Effector CD8-positive, alpha-beta T cell (primary cell): Measurements from ENCODE around the gene TEKT4.
"Not testable (repeated sequence)": the region's sequence is repeated elsewhere in the genome, so short reads cannot be mapped to it uniquely, and the experiment has no call there.

Experiments used
- DNase-seq: peaks from one replicate; lab custom pipeline; 2025; lab: John Stamatoyannopoulos, UW

TEKT4 gene

DNA sequence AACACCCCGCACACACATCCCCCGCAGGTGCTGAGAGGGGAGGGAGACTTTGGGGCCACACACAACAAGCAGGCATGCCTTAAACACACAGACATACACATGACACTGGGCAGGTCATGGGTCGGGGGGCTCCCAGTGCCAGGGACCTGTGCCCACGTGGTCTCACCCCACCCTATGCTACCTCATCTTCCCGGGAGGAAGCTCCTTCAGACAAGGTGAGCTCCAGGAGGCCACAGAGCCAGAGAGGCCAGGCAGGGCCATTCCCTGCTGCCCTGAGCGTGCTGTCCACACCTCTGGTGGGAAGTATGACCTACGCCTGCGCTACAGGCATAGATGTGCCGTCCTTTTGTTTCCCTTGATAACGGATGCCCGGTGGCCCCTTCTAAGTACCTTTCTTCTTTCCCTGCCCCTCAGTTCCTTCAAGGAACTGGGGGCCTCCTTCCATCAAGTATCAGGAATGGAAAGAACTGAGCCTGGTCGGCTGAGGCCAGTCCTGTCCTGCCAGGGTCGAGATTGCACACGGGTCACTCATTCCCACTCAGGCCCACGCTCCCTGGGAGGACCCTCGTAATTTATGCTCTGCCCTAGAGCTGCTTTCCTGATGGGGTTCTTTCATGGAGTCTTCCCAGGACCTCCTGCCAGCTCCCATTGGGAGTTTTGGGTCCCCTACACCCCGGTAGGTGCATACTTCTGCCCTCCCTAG is 4.7 kb downstream of the TEKT4 start:
- no peak for DNase-seq

DNA sequence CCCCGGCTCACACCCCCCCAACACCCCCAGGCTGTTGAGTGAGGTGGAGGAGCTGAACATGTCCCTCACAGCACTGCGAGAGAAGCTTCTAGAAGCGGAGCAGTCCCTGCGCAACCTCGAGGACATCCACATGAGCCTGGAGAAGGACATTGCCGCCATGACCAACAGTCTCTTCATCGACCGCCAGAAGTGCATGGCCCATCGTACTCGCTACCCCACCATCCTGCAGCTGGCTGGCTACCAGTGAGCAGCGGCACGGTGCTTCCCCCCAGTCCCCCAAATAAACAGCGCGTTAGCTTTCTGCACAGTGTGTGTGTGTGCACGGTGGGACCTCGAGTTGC is 5.3 kb downstream of the TEKT4 start:
- no peak for DNase-seq

DNA sequence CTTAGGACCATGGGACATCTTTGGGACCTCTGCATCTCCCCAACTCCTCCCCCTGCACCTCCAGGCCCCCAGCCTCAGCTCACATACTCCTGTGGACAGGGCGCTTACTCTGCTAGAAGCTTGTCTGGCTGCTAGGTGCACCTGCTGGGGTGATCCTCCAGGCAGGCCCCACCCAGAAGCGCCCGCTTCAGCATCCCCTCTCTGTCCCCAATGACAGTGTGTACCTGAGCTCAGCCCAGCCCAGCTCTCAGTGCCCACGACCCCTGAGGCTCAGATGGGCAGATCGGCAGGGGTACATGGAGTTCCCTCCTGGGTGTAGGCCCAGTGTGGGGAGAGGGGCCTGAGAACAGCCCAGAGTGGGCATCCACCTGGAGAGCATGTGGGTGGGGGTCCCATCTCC is 5.9 kb downstream of the TEKT4 start:
- no peak for DNase-seq

DNA sequence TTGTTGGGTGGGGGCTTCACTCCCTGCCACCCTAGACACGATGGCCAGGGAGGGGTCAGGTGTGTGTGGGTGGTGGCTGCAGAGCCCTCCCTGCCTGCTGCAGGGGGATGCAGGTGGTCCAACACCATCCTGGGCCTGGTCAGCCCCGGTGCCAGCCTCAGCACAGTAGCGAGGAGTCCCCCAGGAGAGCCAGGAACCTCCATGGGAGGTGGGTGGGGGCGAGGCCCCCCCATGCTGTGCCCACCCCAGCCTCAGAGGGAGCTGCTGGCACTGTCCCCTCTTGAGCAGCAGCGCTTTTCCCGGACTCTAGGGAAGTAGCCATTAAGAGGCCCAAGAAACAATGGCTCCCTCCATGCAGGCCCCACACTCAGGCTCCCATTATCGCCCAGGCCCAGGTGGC is 7.3 kb downstream of the TEKT4 start:
- not testable (repeated sequence) for DNase-seq

DNA sequence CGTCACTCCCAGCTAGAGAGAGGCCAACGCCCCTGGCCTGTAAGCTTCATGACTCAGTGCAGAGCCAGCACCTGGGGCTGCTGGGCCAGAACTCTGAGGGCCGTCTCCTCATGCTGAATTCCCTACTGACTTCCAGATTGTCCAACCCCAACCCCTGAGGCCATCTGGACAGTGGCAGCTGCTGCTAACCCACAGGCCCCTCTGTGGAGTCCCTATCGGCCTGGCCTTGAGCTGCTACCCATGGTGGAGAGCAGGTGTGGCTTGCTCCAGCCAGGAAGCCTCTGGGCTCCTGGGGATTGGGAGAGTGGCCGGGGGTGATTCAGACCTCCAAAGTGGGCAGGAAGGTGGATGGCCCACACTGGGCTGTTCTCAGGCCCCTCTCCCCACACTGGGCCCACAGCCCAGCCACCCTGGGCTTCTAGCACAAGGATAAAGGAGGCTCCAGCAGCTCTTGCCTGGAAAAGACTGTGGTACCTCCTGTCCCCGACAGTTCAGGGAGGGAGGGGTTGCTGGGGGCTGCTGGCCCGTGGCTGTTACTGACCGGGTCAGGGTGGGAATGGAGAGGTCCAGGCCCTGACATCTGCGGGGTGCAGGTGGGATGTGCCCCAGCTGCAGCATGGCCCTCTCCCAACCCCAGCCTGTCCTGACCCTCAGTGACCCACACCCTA is 8.2 kb downstream of the TEKT4 start:
- no peak for DNase-seq

DNA sequence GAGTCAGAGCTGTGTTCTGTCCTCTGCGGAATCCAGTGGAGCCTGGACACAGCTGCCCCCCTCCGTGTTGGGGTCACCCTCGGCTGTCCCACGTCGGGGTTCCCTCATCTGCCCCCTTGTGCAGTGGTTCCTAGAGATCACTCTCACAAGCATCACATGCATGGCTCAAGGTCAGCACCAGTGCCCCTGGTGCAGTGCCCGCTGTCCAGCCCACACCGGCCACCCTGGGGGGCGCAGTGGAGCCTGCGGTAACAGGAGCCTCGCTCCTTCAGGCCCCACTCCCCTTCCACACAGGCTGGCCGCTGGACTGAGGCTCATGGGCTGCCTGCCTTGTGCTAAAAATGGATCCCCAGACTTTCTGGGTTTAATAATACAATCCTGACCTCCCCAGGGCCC is 8.8 kb downstream of the TEKT4 start:
- DNase-seq, result no peak

DNA sequence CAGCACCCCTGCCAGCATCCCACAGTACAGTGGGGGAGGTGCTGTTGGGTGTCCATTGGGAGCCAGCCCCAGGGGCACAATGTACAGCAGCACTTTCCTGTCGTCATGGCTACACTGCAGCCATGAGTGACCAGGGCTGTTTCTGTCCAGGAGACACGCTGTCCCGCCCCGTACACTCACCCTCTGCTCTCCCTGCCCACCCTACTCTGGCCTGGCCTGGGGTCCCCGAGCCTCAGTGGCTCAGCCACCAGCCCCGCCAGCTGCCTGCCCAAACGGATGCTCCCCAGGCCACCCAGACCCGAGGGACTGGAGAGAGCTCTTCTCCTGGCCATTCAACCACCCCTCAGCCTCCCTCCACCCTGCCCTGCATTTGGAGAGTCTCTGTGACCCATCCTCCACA is 9.3 kb downstream of the TEKT4 start:
- DNase-seq, result no peak

DNA sequence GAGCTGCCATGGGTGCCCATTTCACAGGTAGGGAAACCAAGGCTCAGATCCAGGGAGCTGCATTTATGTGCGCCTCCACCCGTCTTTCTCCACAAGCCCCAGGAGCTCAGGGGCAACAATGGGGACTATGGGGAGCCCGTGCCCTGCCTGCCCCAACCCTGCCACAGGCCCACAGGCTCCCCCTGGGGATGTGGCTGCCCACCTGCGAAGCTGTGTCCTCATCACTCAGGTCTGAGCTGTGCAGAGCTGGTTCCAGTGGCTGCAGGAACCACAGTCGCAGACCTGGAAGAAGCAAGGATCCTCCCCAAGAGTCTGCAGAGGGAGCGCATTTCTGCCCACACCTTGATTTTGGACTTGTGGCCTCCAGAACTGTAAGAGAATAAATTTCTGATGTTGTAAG is 9.8 kb downstream of the TEKT4 start:
- DNase-seq, result no peak

DNA sequence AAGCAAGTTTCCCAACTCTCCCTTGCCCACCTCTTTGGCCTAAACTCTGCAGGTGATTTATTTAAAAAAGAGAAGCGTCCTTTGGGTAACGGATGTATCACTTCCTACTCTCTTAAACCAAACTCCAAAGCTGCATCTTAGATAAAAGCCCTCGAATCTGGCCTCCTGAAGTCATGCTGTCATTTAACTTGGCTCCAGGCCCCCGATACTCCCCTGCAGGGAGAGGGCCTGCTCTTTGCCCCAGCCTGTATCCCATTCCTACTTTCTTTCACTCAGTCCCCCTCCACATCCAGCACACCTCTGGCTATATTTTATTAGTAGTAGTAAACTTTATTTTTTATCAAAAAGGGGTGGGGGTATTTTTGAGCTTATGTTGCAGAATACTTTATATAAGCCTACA is 19.0 kb downstream of the TEKT4 start:
- no peak for DNase-seq

DNA sequence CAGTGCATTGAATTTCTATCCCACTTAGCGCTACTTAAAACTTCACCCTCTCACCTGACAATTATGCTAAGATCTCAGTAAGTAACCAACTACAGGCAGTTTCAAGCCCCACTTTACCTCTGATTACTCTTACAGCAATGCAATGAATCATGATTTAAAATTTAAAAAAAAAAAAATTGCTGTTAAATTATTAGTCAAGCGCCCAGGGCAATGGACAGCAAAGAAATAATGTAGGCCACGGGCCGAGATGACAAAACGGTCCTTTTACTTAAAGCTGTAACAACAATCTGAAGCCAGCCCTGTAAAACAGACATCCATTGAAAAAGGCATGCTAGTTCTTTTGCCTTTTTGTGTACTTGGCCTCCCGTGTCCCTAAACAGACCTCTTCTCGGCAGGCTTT is 24.0 kb downstream of the TEKT4 start:
- not testable (repeated sequence) for DNase-seq

DNA sequence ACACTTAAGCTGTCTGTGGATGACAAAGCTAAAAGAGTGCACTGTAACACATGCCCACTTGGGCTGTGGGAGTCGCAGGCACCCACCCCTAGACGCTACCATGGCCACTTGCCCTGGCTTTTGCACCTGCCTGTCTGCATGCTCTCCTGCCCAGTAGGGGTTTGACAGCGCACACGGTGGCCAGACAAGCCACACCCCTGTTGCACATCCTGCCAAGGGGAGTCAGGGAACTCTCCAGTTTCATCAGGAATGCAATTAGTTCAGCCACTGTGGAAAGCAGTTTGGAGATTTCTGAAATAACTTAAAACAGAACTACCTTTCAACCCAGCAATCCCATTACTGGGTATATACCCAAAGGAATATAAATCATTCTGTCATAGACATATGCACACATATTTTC is 35.7 kb downstream of the TEKT4 start:
- not testable (repeated sequence) for DNase-seq

DNA sequence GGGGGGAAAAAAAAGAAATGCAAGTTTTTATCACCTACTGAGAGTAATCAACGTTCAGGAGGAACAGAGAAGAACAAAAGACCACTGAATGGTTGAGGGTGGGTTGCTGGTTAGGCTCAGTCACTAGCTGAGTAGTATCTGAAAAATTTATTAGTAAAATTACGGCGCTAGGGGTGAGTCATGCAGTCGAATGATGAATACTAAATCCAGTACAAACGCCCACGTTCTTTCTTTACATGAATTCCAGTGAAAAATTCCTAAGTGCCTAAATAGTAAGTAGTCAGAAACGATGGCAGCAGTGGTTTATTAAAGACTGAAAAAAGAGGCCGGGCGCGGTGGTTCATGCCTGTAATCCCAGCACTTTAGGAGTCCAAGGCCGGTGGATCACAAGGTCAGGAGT is 52.0 kb downstream of the TEKT4 start:
- DNase-seq, result no peak

DNA sequence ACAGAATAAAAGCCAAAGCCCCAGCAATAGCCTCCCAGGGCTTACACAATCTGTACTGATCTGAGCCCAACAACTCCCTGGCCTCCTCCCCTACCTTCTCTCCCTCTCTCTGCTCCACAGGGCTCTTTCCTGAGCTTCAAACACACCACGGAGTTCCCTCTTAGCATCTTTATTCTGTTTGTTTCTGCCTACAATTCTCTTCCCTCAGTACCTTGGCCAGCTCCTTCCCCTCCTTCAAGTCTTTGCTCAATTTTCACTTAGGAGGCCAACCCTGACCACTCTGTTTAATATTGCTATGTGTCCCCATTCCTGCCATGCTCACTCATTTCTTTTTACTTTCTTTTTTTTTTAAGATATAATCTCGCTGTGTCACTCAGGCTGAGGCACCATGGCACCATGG is 53.8 kb downstream of the TEKT4 start:
- DNase-seq, result not testable (repeated sequence)
